Fibroblast of lung (primary cell): ENCODE results near the gene CACNA1H. TPM values are rescaled to one million over a fixed set of nuclear protein-coding genes. Genes with fewer than 3 reads are reported as not detected.

Experiments used
- DNase-seq, 2 donors: peaks; one replicate each; pipeline versions ENCODE4 v3.0.0 to v3.0.0-alpha.2; 2010; ENCODE audit warnings: low read depth in 2 of 2
- H2AFZ ChIP-seq: 2 replicates; pipeline ENCODE4 v1.5.1; 2012; ENCODE audit warnings: low read length, control low read depth, inconsistent platforms
- H3K27ac ChIP-seq: 2 replicates; pipeline ENCODE4 v1.5.1; 2011; ENCODE audit warnings: low read length, control low read depth; ENCODE audit not compliant: insufficient read depth
- H3K27me3 ChIP-seq: 2 replicates; pipeline ENCODE4 v1.5.1; 2011; ENCODE audit warnings: mild to moderate bottlenecking, low read length; ENCODE audit not compliant: control insufficient read depth, insufficient read depth
- H3K36me3 ChIP-seq: 2 replicates; pipeline ENCODE4 v1.5.1; 2011; ENCODE audit warnings: low read length; ENCODE audit not compliant: control insufficient read depth, insufficient read depth
- H3K4me1 ChIP-seq: 2 replicates; pipeline ENCODE4 v1.5.1; 2011; ENCODE audit warnings: low read length; ENCODE audit not compliant: control insufficient read depth, insufficient read depth; ENCODE audit errors: extremely low read depth
- H3K4me2 ChIP-seq: 2 replicates; pipeline ENCODE4 v1.5.1; 2011; ENCODE audit warnings: low read length, control low read depth; ENCODE audit not compliant: insufficient read depth; ENCODE audit errors: extremely low read depth
- H3K4me3 ChIP-seq, 4 experiments: fragments of 200-600 bp in 1 of 4; sonication (generic) in 1 of 4; replicated peaks in 1 of 4; 2 replicates each; pipeline ENCODE4 v1.5.1; 2011 to 2016; ENCODE audit warnings: low read length in 4 of 4, low read depth in 3 of 4, mild to moderate bottlenecking in 3 of 4, control low read depth in 2 of 4, inconsistent platforms in 1 of 4, mixed read lengths in 1 of 4; ENCODE audit not compliant: insufficient read depth in 1 of 4; ENCODE audit errors: control extremely low read depth in 1 of 4
- H3K79me2 ChIP-seq: 2 replicates; pipeline ENCODE4 v1.5.1; 2012; ENCODE audit warnings: mild to moderate bottlenecking, low read length, inconsistent platforms; ENCODE audit not compliant: control insufficient read depth, insufficient read depth
- H3K9ac ChIP-seq: 2 replicates; pipeline ENCODE4 v1.5.1; 2011; ENCODE audit warnings: mild to moderate bottlenecking, low read length, control low read depth; ENCODE audit not compliant: insufficient read depth
- H3K9me3 ChIP-seq: 2 replicates; pipeline ENCODE4 v1.5.1; 2012; ENCODE audit warnings: low read depth, low read length; ENCODE audit not compliant: control insufficient read depth, insufficient read depth
- H4K20me1 ChIP-seq: 2 replicates; pipeline ENCODE4 v1.5.1; 2011; ENCODE audit warnings: low read length; ENCODE audit not compliant: control insufficient read depth, insufficient read depth; ENCODE audit errors: extremely low read depth
- CTCF ChIP-seq, 2 donors: IDR thresholded peaks in 1 of 2; conservative IDR thresholded peaks in 1 of 2; 1 replicate in 1 of 2; 2 replicates in 1 of 2; pipeline ENCODE4 v1.5.1; 2011 to 2012; ENCODE audit warnings: low read length in 2 of 2, control low read depth in 1 of 2, inconsistent platforms in 1 of 2, low read depth in 1 of 2, mild to moderate bottlenecking in 1 of 2
- EZH2 ChIP-seq: IDR thresholded peaks from 2 replicates; pipeline ENCODE4 v1.5.1; 2012; ENCODE audit warnings: low read length, control low read depth, mild to moderate bottlenecking; ENCODE audit errors: missing control alignments
- polyA plus RNA-seq, 2 donors: library from polyadenylated mRNA; depleted of rRNA in 1 of 2; stranded (reverse) in 1 of 2; unstranded in 1 of 2; fragments of >200 nt; gene quantifications; 2 replicates each; pipeline ENCODE4 v1.2.1, GENCODE V29; 2011 to 2012; ENCODE audit warnings: missing spikeins in 1 of 2
- total RNA-seq: library from RNA; depleted of rRNA; stranded (reverse); fragments of >200 nt; gene quantifications from 2 replicates; pipeline ENCODE4 v1.2.1, GENCODE V29; 2014

CACNA1H gene
- total and polyA plus RNA-seq, 2 donors (not counting 1 experiment from before 2014, with no cell fraction given), result 1.2 to 10.5 TPM

DNA sequence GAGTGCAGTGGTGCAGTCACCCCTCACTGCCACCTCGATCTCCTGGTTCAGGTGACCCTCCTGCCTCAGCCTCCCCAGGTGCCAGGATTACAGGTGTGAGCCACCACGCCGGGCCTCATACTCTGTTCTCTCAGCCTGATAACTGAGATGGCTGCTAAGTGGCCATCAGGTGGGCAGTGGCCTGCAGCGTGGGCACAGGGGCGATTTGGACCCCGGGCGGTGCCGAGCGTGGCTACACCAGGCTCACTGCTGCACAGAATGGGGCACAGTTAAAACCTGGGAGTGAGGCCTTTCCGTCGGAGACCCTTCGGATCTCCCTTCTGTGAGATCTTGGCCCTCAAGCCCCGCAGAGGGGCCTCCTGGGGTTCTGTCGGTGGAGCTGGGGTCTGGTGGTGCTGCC is 11.5 kb downstream of the CACNA1H start:
- H3K79me2 ChIP-seq, result no peaks in the 10 kb centered on the region
- no peak overlapping the region for H3K9ac ChIP-seq
- no peaks in the 10 kb centered on the region for H3K36me3 ChIP-seq
- no peak overlapping the region for H3K27ac ChIP-seq
- peaks cover 6% of the 10 kb centered on the region for H3K27me3 ChIP-seq
- peaks cover 3% of the 10 kb centered on the region for H3K4me1 ChIP-seq
- no peak overlapping the region for H3K4me2 ChIP-seq
- H2AFZ ChIP-seq, result no peak overlapping the region
- TF ChIP-seq CTCF (conservative IDR thresholded peaks at IDR 0.05 in 1 of 2, IDR thresholded peaks at IDR 0.05 in 1 of 2; ENCODE audit: low read depth in 1 of 2, low read length in 2 of 2) (no peak), EZH2 (no peak)
- H3K4me3 ChIP-seq, result no peak overlapping the region
- no peaks in the 10 kb centered on the region for H3K9me3 ChIP-seq
- H4K20me1 ChIP-seq, result no peaks in the 10 kb centered on the region
- no peak for DNase-seq

DNA sequence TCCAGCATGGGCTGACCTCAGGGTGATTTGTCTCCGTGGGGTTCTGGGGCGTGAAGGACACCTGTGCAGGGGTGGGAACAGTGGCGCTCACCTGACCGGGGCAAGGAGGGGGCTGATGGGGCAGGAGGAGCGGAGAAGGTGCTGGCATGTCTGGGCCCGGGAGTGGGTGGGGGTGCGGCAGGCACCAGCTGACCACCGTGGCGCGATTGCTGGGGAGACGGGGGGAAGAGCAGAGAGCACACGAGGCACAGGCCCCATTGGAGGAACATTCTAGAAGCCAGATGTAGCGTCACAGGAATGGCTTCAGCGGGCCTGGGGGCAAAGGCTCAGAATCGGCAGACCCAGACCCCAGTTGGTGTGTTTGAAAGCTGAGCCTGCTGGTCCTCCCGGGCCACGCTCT is 12.1 kb downstream of the CACNA1H start:
- H3K36me3 ChIP-seq, result no peaks in the 10 kb centered on the region
- H2AFZ ChIP-seq, result no peak overlapping the region
- DNase-seq, result no peak
- H3K9me3 ChIP-seq, result no peaks in the 10 kb centered on the region
- no peak overlapping the region for H3K27ac ChIP-seq
- no peak overlapping the region for H3K4me2 ChIP-seq
- no peak overlapping the region for H3K9ac ChIP-seq
- no peaks in the 10 kb centered on the region for H4K20me1 ChIP-seq
- H3K79me2 ChIP-seq, result no peaks in the 10 kb centered on the region
- H3K4me1 ChIP-seq, result no peaks in the 10 kb centered on the region
- no peak overlapping the region for H3K4me3 ChIP-seq
- no peak for TF ChIP-seq CTCF (conservative IDR thresholded peaks at IDR 0.05 in 1 of 2, IDR thresholded peaks at IDR 0.05 in 1 of 2; ENCODE audit: low read depth in 1 of 2, low read length in 2 of 2)
- TF ChIP-seq EZH2, result no peak
- H3K27me3 ChIP-seq, result peaks cover 5% of the 10 kb centered on the region

DNA sequence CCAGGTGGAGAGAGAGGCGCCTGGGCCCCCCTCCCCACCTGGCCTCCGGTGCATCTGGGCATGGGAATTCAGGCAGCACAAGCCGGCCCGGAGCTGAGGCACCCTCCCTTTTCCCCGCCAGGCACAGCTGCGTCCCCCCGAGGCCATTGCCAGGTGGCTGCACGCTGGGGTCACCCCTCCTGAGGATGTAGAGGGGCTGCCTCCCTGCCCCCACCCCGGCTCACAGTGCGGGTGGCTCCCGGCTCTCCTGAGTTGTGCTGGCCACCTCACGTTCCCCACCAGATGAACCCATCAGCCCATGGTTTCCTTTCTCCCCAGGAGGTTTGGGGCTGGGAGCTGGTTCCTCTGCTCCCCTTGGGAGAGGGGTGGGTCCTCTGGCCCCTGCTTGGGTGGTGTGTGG is 12.6 kb downstream of the CACNA1H start:
- no peak overlapping the region for H3K4me2 ChIP-seq
- no peaks in the 10 kb centered on the region for H4K20me1 ChIP-seq
- H3K27me3 ChIP-seq, result peaks cover 2% of the 10 kb centered on the region
- H3K36me3 ChIP-seq, result no peaks in the 10 kb centered on the region
- H3K4me3 ChIP-seq, result no peak overlapping the region
- TF ChIP-seq EZH2 (no peak), CTCF (conservative IDR thresholded peaks at IDR 0.05 in 1 of 2, IDR thresholded peaks at IDR 0.05 in 1 of 2; ENCODE audit: low read depth in 1 of 2, low read length in 2 of 2) (no peak)
- H3K79me2 ChIP-seq, result no peaks in the 10 kb centered on the region
- H3K9me3 ChIP-seq, result no peaks in the 10 kb centered on the region
- H2AFZ ChIP-seq, result no peak overlapping the region
- H3K27ac ChIP-seq, result no peak overlapping the region
- H3K4me1 ChIP-seq, result no peaks in the 10 kb centered on the region
- DNase-seq, result no peak
- no peak overlapping the region for H3K9ac ChIP-seq
